HFFc6 (cell line): ENCODE results near the gene USF3. TPM values are rescaled to one million over a fixed set of nuclear protein-coding genes. Genes with fewer than 3 reads are reported as not detected.

ENCODE experiments used
- DNase-seq: peaks from one replicate; pipeline ENCODE4 v3.0.0-alpha.2; 2018
- H3K27ac Mint-ChIP-seq: 2 replicates; pipeline ENCODE4 v1.8.0; 2020; ENCODE audit warnings: mild to moderate bottlenecking, mixed read lengths
- H3K27me3 Mint-ChIP-seq: 2 replicates; pipeline ENCODE4 v1.8.0; 2021; ENCODE audit warnings: mild to moderate bottlenecking, moderate library complexity, mixed read lengths; ENCODE audit not compliant: insufficient read depth
- H3K36me3 Mint-ChIP-seq: 2 replicates; pipeline ENCODE4 v1.8.0; 2021; ENCODE audit warnings: low read depth, mixed read lengths
- H3K4me1 Mint-ChIP-seq: 2 replicates; pipeline ENCODE4 v1.8.0; 2020; ENCODE audit warnings: low read depth, mixed read lengths
- H3K4me3 Mint-ChIP-seq: 2 replicates; pipeline ENCODE4 v1.8.0; 2020; ENCODE audit warnings: mild to moderate bottlenecking, moderate library complexity, mixed read lengths
- H3K9me3 Mint-ChIP-seq: 2 replicates; pipeline ENCODE4 v1.8.0; 2020; ENCODE audit warnings: mild to moderate bottlenecking, mixed read lengths
- total RNA-seq, 6 experiments: library from RNA; stranded (reverse); fragmentation: NEBNext Ultra II Directional; extraction: Animal tissue kit (Norgen Biotek cat#: 25700); gene quantifications; 2 replicates in 1 of 6; 3 replicates in 5 of 6; pipeline ENCODE4 v1.2.3, GENCODE V29; 2021
- TF ChIP-seq, protein P1 (sequence below): fragments of 200-600 bp; sonication (generic); IDR thresholded peaks from 2 replicates; pipeline ENCODE4 v1.5.0; 2021; ENCODE audit warnings: antibody characterized with exemption, mild to moderate bottlenecking

The USF3 gene
- total RNA-seq, 6 experiments from 2014 or later: 8.5 to 10.7 (median 10.5) TPM

- H3K36me3 Mint-ChIP-seq: no peaks in the 10 kb centered on the region
- DNase-seq: no peak
- H3K27me3 Mint-ChIP-seq: peaks cover 19% of the 10 kb centered on the region
- no peak overlapping the region for H3K4me3 Mint-ChIP-seq
- no peaks in the 10 kb centered on the region for H3K9me3 Mint-ChIP-seq
- TF ChIP-seq, protein P1, sequence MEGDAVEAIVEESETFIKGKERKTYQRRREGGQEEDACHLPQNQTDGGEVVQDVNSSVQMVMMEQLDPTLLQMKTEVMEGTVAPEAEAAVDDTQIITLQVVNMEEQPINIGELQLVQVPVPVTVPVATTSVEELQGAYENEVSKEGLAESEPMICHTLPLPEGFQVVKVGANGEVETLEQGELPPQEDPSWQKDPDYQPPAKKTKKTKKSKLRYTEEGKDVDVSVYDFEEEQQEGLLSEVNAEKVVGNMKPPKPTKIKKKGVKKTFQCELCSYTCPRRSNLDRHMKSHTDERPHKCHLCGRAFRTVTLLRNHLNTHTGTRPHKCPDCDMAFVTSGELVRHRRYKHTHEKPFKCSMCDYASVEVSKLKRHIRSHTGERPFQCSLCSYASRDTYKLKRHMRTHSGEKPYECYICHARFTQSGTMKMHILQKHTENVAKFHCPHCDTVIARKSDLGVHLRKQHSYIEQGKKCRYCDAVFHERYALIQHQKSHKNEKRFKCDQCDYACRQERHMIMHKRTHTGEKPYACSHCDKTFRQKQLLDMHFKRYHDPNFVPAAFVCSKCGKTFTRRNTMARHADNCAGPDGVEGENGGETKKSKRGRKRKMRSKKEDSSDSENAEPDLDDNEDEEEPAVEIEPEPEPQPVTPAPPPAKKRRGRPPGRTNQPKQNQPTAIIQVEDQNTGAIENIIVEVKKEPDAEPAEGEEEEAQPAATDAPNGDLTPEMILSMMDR: no peak
- H3K27ac Mint-ChIP-seq: no peak overlapping the region
- H3K4me1 Mint-ChIP-seq: peaks cover 18% of the 10 kb centered on the region; the same call in 1 of the 2 replicates
Measured at GRCh38 chr3:113628316-113628715, 68.1 kb downstream of the USF3 start.

GRCh38 chr3:113626503-113627371, 69.7 kb downstream of the USF3 start:
- Mint-ChIP-seq H3K27me3 (peaks cover 19% of the 10 kb centered on the region), H3K9me3 (no peaks in the 10 kb centered on the region), H3K4me3 (peak overlapping the region; percentile 23; the same call in 1 of the 2 replicates), H3K27ac (no peak overlapping the region), H3K36me3 (no peaks in the 10 kb centered on the region), H3K4me1 (peaks cover 18% of the 10 kb centered on the region; the same call in 1 of the 2 replicates)
- DNase-seq: peak; percentile 28
- TF ChIP-seq, protein P1: peak; percentile 88

- no peaks in the 10 kb centered on the region for H3K36me3 Mint-ChIP-seq
- TF ChIP-seq, protein P1: no peak
- H3K4me3 Mint-ChIP-seq: peak overlapping the region; percentile 10; the same call in 1 of the 2 replicates
- peaks cover 18% of the 10 kb centered on the region; the same call in 1 of the 2 replicates for H3K4me1 Mint-ChIP-seq
- no peaks in the 10 kb centered on the region for H3K9me3 Mint-ChIP-seq
- H3K27me3 Mint-ChIP-seq: peaks cover 22% of the 10 kb centered on the region
- no peak for DNase-seq
- no peak overlapping the region for H3K27ac Mint-ChIP-seq
Measured at GRCh38 chr3:113625834-113626233, 70.6 kb downstream of the USF3 start.

- no peaks in the 10 kb centered on the region for H3K9me3 Mint-ChIP-seq
- no peaks in the 10 kb centered on the region for H3K36me3 Mint-ChIP-seq
- no peak for DNase-seq
- no peak overlapping the region for H3K4me3 Mint-ChIP-seq
- TF ChIP-seq, protein P1: no peak
- peaks cover 18% of the 10 kb centered on the region; the same call in 1 of the 2 replicates for H3K4me1 Mint-ChIP-seq
- H3K27me3 Mint-ChIP-seq: peaks cover 18% of the 10 kb centered on the region
- H3K27ac Mint-ChIP-seq: no peak overlapping the region
Measured at GRCh38 chr3:113623811-113624210, 72.6 kb downstream of the USF3 start.

- no peak overlapping the region for H3K4me3 Mint-ChIP-seq
- no peaks in the 10 kb centered on the region for H3K9me3 Mint-ChIP-seq
- TF ChIP-seq, protein P1: peak; percentile 33; the same call in 1 of the 2 replicates
- peaks cover 21% of the 10 kb centered on the region for H3K27me3 Mint-ChIP-seq
- H3K27ac Mint-ChIP-seq: no peak overlapping the region
- H3K4me1 Mint-ChIP-seq: peaks cover 18% of the 10 kb centered on the region; the same call in 1 of the 2 replicates
- no peaks in the 10 kb centered on the region for H3K36me3 Mint-ChIP-seq
- DNase-seq: no peak
Measured at GRCh38 chr3:113623324-113623723, 73.1 kb downstream of the USF3 start.
